ENCODE data around the gene STXBP5L.
"Not testable (repeated sequence)": the region's sequence is repeated elsewhere in the genome, so short reads cannot be mapped to it uniquely, and the experiment has no call there.

The STXBP5L gene

GRCh38 chr3:120908030-120908794 is at the start of gene STXBP5L:
TSS of gene STXBP5L (plus strand) at chr3:120908205. CDS start at chr3:120909579, 1,374 bp downstream.
- DNase-seq: peak; percentile 70

DNA sequence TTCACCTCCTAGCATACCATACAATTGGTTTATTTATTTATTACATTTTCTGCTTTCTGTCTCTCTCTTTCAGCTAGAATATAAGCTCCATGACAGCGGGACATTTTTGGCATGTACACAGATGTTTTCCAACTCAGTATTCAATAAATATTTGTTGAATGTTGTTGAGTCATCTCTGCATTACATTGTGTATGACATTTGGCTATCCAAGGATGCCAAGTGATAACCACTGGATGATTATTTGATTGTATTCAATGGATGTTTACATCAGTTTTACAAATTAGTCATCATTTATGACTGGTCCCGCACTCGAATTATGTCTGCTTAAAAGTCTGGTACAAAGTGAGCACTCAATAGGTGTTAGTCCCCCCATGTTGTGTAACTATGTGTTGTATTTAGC is 49.5 kb upstream of the STXBP5L start:
- no peak for DNase-seq

GRCh38 chr3:120864541-120864940 is 43.5 kb upstream of the STXBP5L start:
- DNase-seq: no peak

DNA sequence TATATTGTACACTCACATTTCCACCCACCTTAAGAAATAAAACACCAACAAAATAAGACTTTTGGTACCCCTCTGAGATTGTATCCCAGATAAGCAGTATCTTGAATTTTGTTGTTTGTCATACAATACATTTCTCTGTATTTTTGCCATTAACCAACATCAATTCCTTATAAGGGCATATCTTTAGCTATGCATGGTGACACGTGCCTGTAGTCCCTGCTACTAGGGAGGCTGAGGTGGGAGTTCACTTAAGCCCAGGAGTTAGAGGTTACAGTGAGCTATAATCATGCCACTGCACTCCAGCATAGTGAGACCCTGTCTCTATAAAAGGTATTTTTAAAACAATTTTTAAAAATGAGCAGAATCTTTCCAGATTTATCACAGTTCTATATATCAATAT is 32.5 kb upstream of the STXBP5L start:
- no peak for DNase-seq

DNA sequence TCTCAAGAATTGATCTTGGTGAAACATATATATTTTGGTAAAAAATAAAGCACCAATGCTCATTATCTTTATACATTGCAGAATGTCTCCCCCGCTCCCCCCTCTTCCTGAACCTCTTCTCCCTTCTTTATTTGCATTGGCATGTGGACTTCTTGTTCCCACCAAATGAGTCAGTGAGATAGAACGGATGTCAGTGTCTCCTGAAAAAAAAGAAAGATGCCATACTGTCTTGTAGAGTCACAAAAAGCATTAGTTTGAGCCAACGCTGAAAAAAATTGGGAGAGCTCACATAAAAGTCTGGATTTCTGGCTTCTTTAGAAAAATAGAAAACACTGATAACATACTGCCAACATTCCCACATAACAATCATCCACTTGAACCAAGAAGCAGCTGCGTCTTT is 32.0 kb upstream of the STXBP5L start:
- DNase-seq: no peak

DNA sequence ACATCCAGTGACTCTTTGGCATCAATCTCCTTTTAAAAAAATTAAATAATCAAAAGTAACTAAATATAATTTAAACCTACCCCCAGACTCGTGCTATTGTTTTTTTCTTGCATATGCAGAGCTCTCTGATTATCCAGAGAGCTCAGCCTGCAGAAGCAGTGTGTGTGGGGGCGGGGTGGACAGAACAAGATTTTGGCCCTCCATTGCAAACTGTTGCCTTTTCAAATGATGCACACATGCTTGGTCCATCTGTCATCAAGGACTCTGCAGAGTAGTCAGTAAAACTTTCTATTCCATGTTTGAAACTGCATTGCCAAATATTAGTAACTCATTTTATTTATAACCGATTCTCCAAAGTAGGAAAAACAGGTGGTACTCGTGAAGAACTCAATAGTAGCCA is 28.6 kb upstream of the STXBP5L start:
- no peak for DNase-seq

DNA sequence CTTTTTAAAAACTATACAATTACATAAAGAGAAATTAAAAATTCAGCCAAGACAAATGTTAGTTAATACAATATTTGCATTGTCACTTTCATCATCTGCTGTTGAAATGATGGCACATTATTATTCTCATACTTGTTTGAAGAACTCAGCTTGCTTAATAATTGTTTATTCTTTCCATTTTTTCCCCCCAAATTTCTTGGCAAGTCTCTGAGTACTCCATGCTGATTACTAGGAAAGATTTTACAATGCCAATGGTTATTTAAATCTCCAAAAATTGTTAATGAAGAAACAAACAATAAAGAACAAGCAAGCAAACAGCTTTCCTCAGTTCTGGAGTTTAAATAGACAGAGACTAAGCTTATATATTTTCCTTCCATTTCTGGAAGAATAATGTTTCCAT is 15.1 kb upstream of the STXBP5L start:
- DNase-seq: no peak

- DNase-seq: no peak
Measured at GRCh38 chr3:120894316-120895057, 13.5 kb upstream of the STXBP5L start.

DNA sequence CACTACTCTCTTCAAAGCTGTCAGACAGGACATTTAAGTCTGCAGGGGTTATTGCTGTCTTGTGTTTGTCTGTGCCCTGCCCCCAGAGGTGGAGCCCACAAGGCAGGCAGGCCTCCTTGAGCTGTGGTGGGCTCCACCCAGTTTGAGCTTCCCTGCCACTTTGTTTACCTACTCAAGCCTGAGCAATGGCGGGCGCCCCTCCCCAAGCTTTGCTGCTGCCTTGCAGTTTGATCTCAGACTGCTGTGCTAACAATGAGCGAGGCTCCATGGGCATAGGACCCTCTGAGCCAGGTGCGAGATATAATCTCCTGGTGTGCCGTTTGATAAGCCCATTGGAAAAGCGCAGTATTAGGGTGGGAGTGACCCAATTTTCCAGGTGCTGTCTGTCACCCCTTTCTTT is 6.3 kb upstream of the STXBP5L start:
- not testable (repeated sequence) for DNase-seq

DNA sequence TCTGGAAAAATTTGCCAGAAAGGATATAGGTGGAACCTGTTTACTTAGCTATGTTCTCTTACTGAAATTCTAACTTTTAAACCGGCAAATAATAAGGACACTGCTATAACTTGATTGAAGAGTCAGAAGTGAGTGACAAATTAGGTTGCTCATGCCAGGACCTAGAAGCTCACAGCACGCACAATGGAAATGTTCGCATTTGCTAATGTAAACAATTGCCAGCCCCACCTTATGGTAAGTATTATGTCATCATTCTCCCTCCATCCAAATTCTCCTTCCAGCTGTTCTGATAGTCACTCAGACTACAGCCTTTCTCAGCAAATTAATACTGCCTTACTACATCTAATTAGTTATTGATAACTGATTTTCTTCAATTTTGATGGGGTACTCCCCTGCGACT is 4.8 kb upstream of the STXBP5L start:
- DNase-seq: no peak

DNA sequence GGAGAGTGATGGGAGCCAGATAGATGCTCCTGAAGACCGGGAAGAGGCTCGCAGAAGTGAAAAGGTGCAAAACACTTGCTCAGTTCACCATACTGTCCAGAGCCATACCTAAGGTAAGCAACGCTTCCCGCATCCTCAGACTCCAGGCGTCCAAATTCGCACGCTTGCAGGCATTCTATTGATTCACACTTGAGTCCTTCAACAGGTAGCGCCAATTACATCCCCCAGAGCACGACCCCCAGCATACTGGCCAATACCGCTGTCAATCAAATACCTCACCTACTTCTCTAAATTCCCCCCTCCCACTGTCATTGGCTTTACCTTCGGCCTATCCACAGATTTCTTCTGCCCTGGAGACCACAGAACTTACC is 361 bp upstream of the STXBP5L start:
- DNase-seq: peak; percentile 99

DNA sequence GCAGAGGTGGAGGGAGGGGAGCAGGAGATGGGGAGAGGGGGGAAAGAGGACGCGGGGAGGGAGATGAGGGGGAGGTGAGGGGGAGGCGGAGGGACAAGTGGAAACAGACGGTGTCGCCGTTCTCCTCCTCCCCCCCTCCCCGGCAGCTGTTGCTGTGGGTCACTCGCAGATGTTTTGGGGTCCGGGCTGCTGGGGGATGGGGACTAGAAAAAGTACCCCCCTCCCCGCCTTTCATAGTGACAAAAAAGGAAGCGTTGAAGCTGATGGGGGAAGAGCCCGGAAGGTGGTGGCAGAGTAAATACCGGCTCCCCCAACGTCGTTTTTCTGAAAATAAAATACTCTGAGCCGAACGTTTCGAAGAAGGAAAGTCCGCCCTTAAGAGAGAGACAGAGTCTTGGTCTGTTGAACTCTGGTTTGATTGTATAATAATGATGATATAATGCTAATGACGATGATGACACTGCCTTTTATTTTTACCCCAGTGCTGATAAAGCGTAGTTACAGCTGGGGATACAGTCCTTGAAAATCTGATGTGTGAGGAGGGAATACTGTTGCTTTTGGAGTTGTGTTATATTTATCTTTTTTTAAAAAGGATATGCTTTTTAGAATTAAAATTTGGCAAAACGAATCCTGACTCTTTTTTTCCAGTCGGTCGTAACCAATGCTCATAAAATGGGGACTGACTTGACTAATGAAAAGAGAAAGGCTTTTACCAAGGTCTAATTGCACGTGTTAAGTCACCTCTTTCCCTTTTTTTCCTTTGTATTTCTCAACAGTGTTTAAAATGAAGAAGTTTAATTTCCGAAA is 993 bp downstream of the STXBP5L start:
- no peak for DNase-seq

DNA sequence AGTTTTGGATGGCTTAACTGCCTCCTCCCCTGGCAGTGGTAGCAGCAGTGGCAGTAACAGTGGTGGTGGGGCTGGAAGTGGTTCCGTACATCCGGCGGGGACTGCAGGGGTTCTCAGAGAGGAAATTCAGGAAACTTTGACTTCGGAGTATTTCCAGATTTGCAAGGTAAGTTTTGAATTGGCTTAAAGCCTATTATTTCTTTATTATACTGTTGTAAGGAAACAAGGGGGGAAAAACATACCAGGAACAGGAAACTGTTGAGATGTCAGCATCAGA is 1.5 kb downstream of the STXBP5L start:
- DNase-seq: no peak

GRCh38 chr3:120926146-120926545 is 18.1 kb downstream of the STXBP5L start:
- DNase-seq: no peak

DNA sequence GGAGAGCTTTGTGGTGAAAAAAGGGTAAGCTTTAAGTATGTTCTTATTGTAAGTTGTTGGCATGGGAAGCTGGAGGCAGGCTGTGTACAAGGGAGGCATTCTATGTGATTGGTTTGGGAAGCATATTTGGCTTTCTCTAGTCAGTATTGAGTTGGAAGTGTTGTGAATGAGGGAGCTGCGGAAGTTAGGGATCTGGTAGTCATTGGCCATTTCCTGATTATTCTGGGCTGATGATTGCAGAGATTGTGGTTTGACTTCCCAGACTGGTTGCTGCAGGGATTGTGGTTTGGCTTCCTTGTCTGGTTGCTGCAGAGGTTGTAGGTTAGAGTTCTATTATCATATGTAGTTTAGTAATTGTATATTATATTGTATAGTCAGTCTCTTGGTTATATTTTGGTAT is 21.0 kb downstream of the STXBP5L start:
- no peak for DNase-seq

- no peak for DNase-seq
Measured at GRCh38 chr3:120931593-120931992, 23.6 kb downstream of the STXBP5L start.

- DNase-seq: no peak
Measured at GRCh38 chr3:120956143-120956542, 48.1 kb downstream of the STXBP5L start.

GRCh38 chr3:120982608-120983320 is 74.8 kb downstream of the STXBP5L start:
- no peak for DNase-seq

DNA sequence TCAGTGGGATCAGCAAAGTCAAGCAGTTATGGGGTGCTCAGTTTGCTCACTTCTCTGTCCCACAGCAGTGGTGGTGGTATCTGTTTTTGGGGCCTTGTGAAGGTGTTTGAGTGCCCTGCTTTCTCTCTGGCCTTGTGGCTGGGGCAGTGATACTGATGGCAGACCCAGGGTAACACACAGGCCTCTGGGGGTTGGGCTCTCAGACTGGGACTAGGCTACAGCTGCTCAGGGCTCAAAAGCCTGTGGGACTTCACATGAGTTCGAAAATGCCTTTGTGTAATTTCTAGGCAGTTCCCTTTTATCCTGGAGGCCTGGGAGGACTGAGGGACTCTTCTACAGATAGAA is 75.3 kb downstream of the STXBP5L start:
- no peak for DNase-seq

GRCh38 chr3:120983841-120984240 is 75.8 kb downstream of the STXBP5L start:
- DNase-seq: peak; percentile 70

GRCh38 chr3:120985242-120985641 is 77.2 kb downstream of the STXBP5L start:
- no peak for DNase-seq

DNA sequence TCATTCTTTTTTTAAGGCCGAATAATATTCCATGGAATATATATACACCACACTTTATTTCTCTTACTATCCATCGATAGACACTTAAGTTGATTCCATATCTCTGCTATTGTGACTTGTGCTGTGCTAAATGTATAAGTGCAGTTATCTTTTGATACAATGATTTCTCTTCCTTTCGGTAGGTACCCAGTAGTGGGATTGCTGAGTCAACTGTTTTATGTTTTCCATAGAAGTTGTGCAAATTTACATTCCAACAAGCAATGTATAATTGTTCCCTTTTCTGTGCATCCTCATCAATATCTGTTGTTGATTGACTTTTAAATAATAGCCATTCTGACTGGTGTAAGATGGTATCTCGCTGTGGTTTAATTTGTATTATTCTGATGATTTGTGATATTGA is 81.0 kb downstream of the STXBP5L start:
- no peak for DNase-seq

DNA sequence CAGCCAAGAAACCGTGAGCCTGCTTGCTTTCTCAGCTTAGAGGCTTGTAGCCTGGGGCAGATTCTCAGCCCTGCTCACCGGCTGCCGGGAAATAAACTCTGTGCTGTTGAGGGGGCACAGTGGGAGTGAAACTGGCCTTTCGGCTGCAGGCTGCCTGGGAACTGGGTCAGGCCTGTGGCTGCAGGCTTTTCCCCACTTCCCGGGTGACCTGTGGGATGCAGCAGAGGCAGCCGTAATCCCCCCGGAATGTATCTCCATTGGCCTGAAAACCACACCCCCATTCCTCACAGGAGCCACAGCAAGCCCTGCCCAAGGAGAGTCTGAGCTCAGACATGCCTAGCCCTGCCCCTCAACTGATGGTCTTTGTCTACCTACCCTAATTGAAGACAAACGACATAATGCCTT is 110.9 kb downstream of the STXBP5L start:
- no peak for DNase-seq

All from DMS153 (cell line).